Measurements from ENCODE around the gene SBDS. TPM values are rescaled to one million over a fixed set of nuclear protein-coding genes. Genes with fewer than 3 reads are reported as not detected.
"Not testable (repeated sequence)": the region's sequence is repeated elsewhere in the genome, so short reads cannot be mapped to it uniquely, and the experiment has no call there.

SBDS gene
- total and polyA plus RNA-seq, 7 experiments from 2014 or later, result 35.7 to 318 (median 95.1) TPM

DNA sequence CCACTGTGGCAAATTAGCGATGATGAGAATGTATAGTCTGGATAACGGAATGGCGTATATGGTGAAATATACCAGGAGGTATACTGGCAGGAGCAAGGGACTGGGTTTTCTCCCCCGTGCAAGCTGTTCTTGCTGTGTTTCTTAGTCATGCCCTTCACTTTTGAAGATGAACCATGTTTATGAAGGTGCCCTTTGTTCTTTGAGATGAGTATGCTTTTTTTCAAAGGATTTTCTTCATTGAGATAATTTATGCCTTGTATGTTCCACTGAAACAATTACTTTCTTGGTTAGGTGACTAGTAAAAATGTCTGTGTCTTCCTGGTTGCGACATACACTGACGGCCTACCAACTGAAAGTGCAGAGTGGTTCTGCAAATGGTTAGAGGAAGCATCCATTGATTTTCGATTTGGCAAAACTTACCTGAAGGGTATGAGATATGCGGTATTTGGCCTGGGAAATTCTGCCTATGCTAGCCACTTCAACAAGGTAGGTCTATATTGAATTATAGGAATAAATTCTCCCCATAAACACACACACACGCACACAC, 18.8 kb upstream of the SBDS start:
- H3K27ac ChIP-seq (ENCODE audit: low read depth, low read length); H3K9me3 ChIP-seq (ENCODE audit: control insufficient read depth in 2 of 3, low read length in 3 of 3); DNase-seq; H3K4me3 ChIP-seq (ENCODE audit: low read length); ATAC-seq; H3K9me3 Mint-ChIP-seq; H3K27ac Mint-ChIP-seq; POLR2A ChIA-PET; H3K4me3 Mint-ChIP-seq; H3K27me3 Mint-ChIP-seq; H3K27me3 ChIP-seq (ENCODE audit: control insufficient read depth in 2 of 2, insufficient read depth in 2 of 2, low read length in 2 of 2); H3K4me1 ChIP-seq (ENCODE audit: control insufficient read depth in 2 of 2, insufficient read depth in 2 of 2, low read length in 2 of 2); CTCF ChIA-PET; H3K4me1 Mint-ChIP-seq; intact Hi-C loops (cut with micrococcal nuclease): not testable (repeated sequence)
- H3K36me3 Mint-ChIP-seq, result peaks cover 6 to 41% (median 11%) of the 10 kb centered on the region in 5 donors
- H3K36me3 ChIP-seq (ENCODE audit: control insufficient read depth in 2 of 3, insufficient read depth in 3 of 3, low read length in 3 of 3), result peaks cover 0 to 59% (median 3%) of the 10 kb centered on the region in 3 experiments

DNA sequence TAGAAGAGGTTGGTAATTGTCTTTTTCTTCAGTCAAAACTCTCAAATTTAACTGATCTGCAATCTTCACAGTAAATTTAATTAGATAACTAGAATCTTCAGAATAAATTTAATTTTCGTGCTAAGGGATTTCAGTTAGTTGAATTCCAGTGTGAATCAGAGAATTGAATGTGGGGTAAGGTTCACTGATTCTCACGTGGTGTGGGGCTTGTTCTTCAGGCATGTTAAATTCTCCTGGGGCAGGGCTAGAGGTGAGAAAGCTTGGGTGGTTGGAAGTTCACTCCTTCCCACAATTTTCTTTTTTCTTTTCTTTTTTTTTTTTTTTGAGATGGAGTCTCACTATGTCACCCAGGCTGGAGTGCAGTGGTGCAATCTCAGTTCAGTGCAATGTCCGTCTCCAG, 14.3 kb upstream of the SBDS start:
- H3K9me3 ChIP-seq (ENCODE audit: control insufficient read depth in 2 of 3, low read length in 3 of 3); ATAC-seq; intact Hi-C loops (cut with micrococcal nuclease); CTCF ChIA-PET; H3K4me3 Mint-ChIP-seq; H3K4me3 ChIP-seq (ENCODE audit: low read length); POLR2A ChIA-PET; DNase-seq; H3K27ac ChIP-seq (ENCODE audit: low read depth, low read length); H3K27me3 Mint-ChIP-seq; H3K27me3 ChIP-seq (ENCODE audit: control insufficient read depth in 2 of 2, insufficient read depth in 2 of 2, low read length in 2 of 2); H3K9me3 Mint-ChIP-seq; H3K4me1 ChIP-seq (ENCODE audit: control insufficient read depth in 2 of 2, insufficient read depth in 2 of 2, low read length in 2 of 2): not testable (repeated sequence)
- peaks cover 0 to 12% (median 5%) of the 10 kb centered on the region in 7 donors for H3K4me1 Mint-ChIP-seq
- peaks cover 0 to 57% (median 3%) of the 10 kb centered on the region in 3 experiments for H3K36me3 ChIP-seq (ENCODE audit: control insufficient read depth in 2 of 3, insufficient read depth in 3 of 3, low read length in 3 of 3)
- peaks cover 4 to 47% (median 17%) of the 10 kb centered on the region in 5 donors for H3K36me3 Mint-ChIP-seq
- peak overlapping the region in 1 of 9 donors; percentile 36 for H3K27ac Mint-ChIP-seq

DNA sequence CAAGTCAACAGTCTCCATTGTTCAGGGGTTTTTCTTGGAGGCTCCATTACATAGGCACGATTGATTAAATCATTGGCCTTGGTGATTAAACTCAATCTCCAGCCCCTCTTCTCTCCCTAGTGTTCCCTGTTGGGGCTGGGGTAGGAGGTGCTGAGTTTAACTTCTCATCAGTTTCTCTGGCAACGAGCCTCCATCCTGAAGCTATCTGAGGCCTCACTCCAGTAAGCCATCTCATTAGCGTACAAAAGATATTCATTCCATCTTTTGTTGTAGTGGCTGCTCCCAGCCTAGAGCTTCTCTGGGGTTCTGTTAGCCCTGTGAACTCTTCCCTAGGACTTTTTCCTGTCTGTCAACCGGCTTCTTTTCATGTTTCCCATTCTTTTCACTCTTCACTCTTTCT, 12.9 kb upstream of the SBDS start:
- H3K27ac ChIP-seq (ENCODE audit: low read depth, low read length), result no peak overlapping the region
- POLR2A ChIA-PET, result no interaction called here
- intact Hi-C loops (cut with micrococcal nuclease), result no loop called here
- peaks cover 4 to 44% (median 16%) of the 10 kb centered on the region in 5 donors for H3K36me3 Mint-ChIP-seq
- peaks cover 0 to 14% (median 5%) of the 10 kb centered on the region in 7 donors for H3K4me1 Mint-ChIP-seq
- H3K36me3 ChIP-seq (ENCODE audit: control insufficient read depth in 2 of 3, insufficient read depth in 3 of 3, low read length in 3 of 3), result peaks cover 0 to 49% (median 3%) of the 10 kb centered on the region in 3 experiments
- no peak for DNase-seq
- no peaks in the 10 kb centered on the region for H3K27me3 Mint-ChIP-seq
- CTCF ChIA-PET, result interaction anchor here (1.6 kb wide), 1 partner anchor 8 kb away, joined by 3 read pairs; no protein-coding TSS in a partner anchor
- no peak overlapping the region for H3K4me3 Mint-ChIP-seq
- H3K27me3 ChIP-seq (ENCODE audit: control insufficient read depth in 2 of 2, insufficient read depth in 2 of 2, low read length in 2 of 2), result no peaks in the 10 kb centered on the region
- no peaks in the 10 kb centered on the region for H3K9me3 ChIP-seq (ENCODE audit: control insufficient read depth in 2 of 3, low read length in 3 of 3)
- no peak overlapping the region for H3K4me3 ChIP-seq (ENCODE audit: low read length)
- H3K9me3 Mint-ChIP-seq, result no peaks in the 10 kb centered on the region
- no peak for ATAC-seq
- no peak overlapping the region for H3K27ac Mint-ChIP-seq
- H3K4me1 ChIP-seq (ENCODE audit: control insufficient read depth in 2 of 2, insufficient read depth in 2 of 2, low read length in 2 of 2), result no peaks in the 10 kb centered on the region

DNA sequence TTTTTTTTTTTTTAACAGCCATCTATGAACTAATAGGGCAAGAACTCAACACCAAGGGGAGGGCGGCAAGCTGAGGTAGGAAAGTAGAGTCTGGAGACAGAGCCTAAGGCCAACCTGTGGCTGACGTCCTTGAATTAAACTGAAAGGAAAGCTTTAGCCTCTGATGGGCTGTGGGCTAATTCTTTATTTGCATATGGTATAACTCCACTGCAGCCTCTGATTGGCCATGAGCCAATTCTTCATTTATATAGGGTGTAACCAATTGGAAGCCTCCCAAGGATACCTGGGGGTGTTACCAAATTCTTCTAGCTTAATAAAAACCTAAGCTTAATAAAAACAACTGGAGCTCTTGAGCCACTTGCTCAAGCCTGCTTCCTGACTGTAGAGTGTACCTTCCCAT, 11.6 kb upstream of the SBDS start:
- no peak overlapping the region for H3K27ac ChIP-seq (ENCODE audit: low read depth, low read length)
- ChIA-PET POLR2A (interaction anchor here (0.6 to 1.0 kb wide), 3 partner anchors 11 to 230 kb away, joined by 3 to 5 read pairs (median 4); partner anchors contain the start of gene SBDS), CTCF (no interaction called here)
- no peak for ATAC-seq
- Mint-ChIP-seq H3K4me3 (no peak overlapping the region), H3K4me1 (peaks cover 0 to 21% (median 11%) of the 10 kb centered on the region in 7 donors), H3K9me3 (no peaks in the 10 kb centered on the region), H3K27me3 (no peaks in the 10 kb centered on the region), H3K27ac (no peak overlapping the region), H3K36me3 (peaks cover 4 to 45% (median 12%) of the 10 kb centered on the region in 5 donors)
- no peaks in the 10 kb centered on the region for H3K27me3 ChIP-seq (ENCODE audit: control insufficient read depth in 2 of 2, insufficient read depth in 2 of 2, low read length in 2 of 2)
- H3K4me1 ChIP-seq (ENCODE audit: control insufficient read depth in 2 of 2, insufficient read depth in 2 of 2, low read length in 2 of 2), result no peaks in the 10 kb centered on the region
- intact Hi-C loops (cut with micrococcal nuclease), result no loop called here
- H3K4me3 ChIP-seq (ENCODE audit: low read length), result no peak overlapping the region
- no peaks in the 10 kb centered on the region for H3K9me3 ChIP-seq (ENCODE audit: control insufficient read depth in 2 of 3, low read length in 3 of 3)
- peaks cover 0 to 47% (median 3%) of the 10 kb centered on the region in 3 experiments for H3K36me3 ChIP-seq (ENCODE audit: control insufficient read depth in 2 of 3, insufficient read depth in 3 of 3, low read length in 3 of 3)
- DNase-seq, result no peak

DNA sequence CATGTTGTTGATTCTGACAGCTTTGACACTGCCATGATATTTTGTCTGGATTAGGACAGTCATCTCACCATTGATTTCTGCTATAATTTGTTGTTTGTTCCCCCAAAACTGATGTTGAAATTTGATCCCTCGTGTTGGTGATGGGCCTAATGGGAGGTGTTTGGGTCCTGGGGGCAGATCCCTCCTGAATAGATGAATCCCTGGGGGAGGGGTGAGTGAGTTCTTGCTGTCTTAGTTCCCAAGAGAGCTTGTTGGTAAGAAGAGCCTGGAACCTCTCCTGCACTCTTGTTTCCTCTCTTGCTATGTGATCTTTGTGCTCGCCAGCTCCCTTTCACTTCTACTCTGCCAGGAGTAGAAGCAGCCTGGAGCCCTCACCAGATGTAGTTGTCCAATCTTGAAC, 8.8 kb upstream of the SBDS start:
- H3K9me3 Mint-ChIP-seq; CTCF ChIA-PET; intact Hi-C loops (cut with micrococcal nuclease); H3K27ac ChIP-seq (ENCODE audit: low read depth, low read length); DNase-seq; H3K27me3 ChIP-seq (ENCODE audit: control insufficient read depth in 2 of 2, insufficient read depth in 2 of 2, low read length in 2 of 2); H3K27me3 Mint-ChIP-seq; H3K4me1 ChIP-seq (ENCODE audit: control insufficient read depth in 2 of 2, insufficient read depth in 2 of 2, low read length in 2 of 2); H3K4me3 ChIP-seq (ENCODE audit: low read length); H3K4me3 Mint-ChIP-seq; ATAC-seq; H3K9me3 ChIP-seq (ENCODE audit: control insufficient read depth in 2 of 3, low read length in 3 of 3): not testable (repeated sequence)
- H3K36me3 ChIP-seq (ENCODE audit: control insufficient read depth in 2 of 3, insufficient read depth in 3 of 3, low read length in 3 of 3), result peaks cover 0 to 37% (median 0%) of the 10 kb centered on the region in 3 experiments
- Mint-ChIP-seq H3K27ac (peak overlapping the region in 1 of 9 donors; percentile 5), H3K36me3 (peaks cover 4 to 37% (median 12%) of the 10 kb centered on the region in 5 donors), H3K4me1 (peaks cover 0 to 25% (median 14%) of the 10 kb centered on the region in 7 donors)
- POLR2A ChIA-PET, result interaction anchor here (0.5 kb wide), 1 partner anchor 9 kb away, joined by 3 read pairs; no protein-coding TSS in a partner anchor

DNA sequence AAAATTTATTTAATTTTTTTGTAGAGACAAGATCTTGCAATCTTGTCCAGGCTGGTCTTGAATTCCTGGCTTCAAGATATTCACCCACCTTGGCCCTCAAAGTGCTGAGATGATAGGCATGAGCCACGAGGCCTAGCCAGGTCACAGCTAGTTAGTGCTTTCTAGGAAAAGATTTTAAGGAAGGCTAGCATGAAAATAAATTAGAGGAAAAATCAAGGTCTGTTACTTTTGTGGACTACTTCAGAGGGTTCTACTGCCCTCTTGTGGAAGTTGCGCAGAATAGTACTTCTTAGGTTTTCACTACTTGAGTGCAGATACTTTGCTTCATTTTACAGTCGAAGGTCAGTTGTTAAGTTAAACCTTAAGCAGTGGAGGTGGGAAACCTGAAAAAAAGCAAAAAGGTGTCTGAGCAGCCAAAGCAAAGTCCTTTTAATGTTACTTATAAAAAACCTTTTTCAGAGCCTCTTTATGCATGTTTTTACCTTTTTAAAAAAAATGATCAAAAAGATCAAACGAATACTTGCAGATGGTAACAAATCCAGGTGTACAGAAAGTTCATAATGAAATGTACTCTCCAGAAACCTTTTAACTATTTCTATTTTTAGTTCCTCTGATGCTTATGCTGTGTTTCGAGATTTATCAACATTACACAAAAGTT, 5.3 kb upstream of the SBDS start:
- peaks cover 0 to 17% (median 3%) of the 10 kb centered on the region in 5 donors for H3K36me3 Mint-ChIP-seq
- H3K27me3 Mint-ChIP-seq; H3K27me3 ChIP-seq (ENCODE audit: control insufficient read depth in 2 of 2, insufficient read depth in 2 of 2, low read length in 2 of 2); H3K4me1 ChIP-seq (ENCODE audit: control insufficient read depth in 2 of 2, insufficient read depth in 2 of 2, low read length in 2 of 2); ATAC-seq; H3K27ac ChIP-seq (ENCODE audit: low read depth, low read length); H3K4me3 Mint-ChIP-seq; H3K4me3 ChIP-seq (ENCODE audit: low read length); H3K9me3 ChIP-seq (ENCODE audit: control insufficient read depth in 2 of 3, low read length in 3 of 3); H3K9me3 Mint-ChIP-seq; POLR2A ChIA-PET: not testable (repeated sequence)
- H3K4me1 Mint-ChIP-seq, result peaks cover 5 to 33% (median 22%) of the 10 kb centered on the region in 7 donors
- CTCF ChIA-PET, result interaction anchor here (1.2 kb wide), 1 partner anchor 443 kb away, joined by 3 read pairs; no protein-coding TSS in a partner anchor
- DNase-seq, result peak in 7 of 9 donors; percentile 12 to 51 (median 35)
- H3K27ac Mint-ChIP-seq, result peak overlapping the region in 4 of 9 donors; percentile 29 to 83 (median 72)
- intact Hi-C loops (cut with micrococcal nuclease), result loop anchor here in 1 of 2 donors (2.0 kb wide), 1 partner anchor 444 kb away; no protein-coding TSS in a partner anchor
- peaks cover 0 to 16% (median 0%) of the 10 kb centered on the region in 3 experiments for H3K36me3 ChIP-seq (ENCODE audit: control insufficient read depth in 2 of 3, insufficient read depth in 3 of 3, low read length in 3 of 3)
